ENCODE measurements around the gene DDX49.

The DDX49 gene

GRCh38 chr19:18920400-18920799, 885 bp downstream of the DDX49 start:
- no peak for DNase-seq (ENCODE audit: low spot score)
- 0 out of 2 replicates have a peak overlapping the region, but pooled peaks have one; percentile 14 for H3K27ac ChIP-seq
- CTCF ChIA-PET = interaction anchor here (1.1 to 2.5 kb wide), 2 partner anchors 20 to 67 kb away, joined by 3 to 8 read pairs; no protein-coding TSS in a partner anchor
- POLR2A ChIA-PET (ENCODE audit: low non-redundant PET) = no interaction called here
- TF ChIP-seq, protein P1, sequence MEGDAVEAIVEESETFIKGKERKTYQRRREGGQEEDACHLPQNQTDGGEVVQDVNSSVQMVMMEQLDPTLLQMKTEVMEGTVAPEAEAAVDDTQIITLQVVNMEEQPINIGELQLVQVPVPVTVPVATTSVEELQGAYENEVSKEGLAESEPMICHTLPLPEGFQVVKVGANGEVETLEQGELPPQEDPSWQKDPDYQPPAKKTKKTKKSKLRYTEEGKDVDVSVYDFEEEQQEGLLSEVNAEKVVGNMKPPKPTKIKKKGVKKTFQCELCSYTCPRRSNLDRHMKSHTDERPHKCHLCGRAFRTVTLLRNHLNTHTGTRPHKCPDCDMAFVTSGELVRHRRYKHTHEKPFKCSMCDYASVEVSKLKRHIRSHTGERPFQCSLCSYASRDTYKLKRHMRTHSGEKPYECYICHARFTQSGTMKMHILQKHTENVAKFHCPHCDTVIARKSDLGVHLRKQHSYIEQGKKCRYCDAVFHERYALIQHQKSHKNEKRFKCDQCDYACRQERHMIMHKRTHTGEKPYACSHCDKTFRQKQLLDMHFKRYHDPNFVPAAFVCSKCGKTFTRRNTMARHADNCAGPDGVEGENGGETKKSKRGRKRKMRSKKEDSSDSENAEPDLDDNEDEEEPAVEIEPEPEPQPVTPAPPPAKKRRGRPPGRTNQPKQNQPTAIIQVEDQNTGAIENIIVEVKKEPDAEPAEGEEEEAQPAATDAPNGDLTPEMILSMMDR (conservative IDR thresholded peaks at IDR 0.05; ENCODE audit: low read depth) = no peak

DNA sequence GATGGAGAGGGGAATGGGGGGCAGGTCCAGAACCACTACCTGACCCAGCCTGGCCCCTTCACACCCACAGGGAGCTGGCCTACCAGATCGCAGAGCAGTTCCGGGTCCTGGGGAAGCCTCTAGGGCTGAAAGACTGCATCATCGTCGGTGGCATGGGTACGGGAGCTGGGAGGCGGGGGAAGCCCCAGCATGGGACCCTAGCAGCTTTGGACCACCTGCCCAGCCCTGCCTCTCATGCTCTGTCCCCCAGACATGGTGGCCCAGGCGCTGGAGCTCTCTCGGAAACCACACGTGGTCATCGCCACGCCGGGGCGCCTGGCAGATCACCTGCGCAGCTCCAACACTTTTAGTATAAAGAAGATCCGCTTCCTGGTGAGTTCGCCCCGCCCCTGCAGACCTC, 2.1 kb downstream of the DDX49 start:
- TF ChIP-seq, protein P1 (conservative IDR thresholded peaks at IDR 0.05; ENCODE audit: low read depth) = no peak
- ChIA-PET POLR2A (ENCODE audit: low non-redundant PET) (no interaction called here), CTCF (no interaction called here)
- H3K27ac ChIP-seq = peak overlapping the region; percentile 9; the same call in 1 of the 2 replicates
- no peak for DNase-seq (ENCODE audit: low spot score)

- peak overlapping the region; percentile 27 for H3K27ac ChIP-seq
- TF ChIP-seq, protein P1 (conservative IDR thresholded peaks at IDR 0.05; ENCODE audit: low read depth) = no peak
- CTCF ChIA-PET = no interaction called here
- DNase-seq (ENCODE audit: low spot score) = no peak
- POLR2A ChIA-PET (ENCODE audit: low non-redundant PET) = no interaction called here
These were observed 2.9 kb downstream of the DDX49 start for GRCh38 chr19:18922228-18922985.

- POLR2A ChIA-PET (ENCODE audit: low non-redundant PET) = no interaction called here
- CTCF ChIA-PET = interaction anchor here (0.6 kb wide), 1 partner anchor 33 kb away, joined by 3 read pairs; no protein-coding TSS in a partner anchor
- TF ChIP-seq, protein P1 (conservative IDR thresholded peaks at IDR 0.05; ENCODE audit: low read depth) = no peak
- H3K27ac ChIP-seq = peak overlapping the region; percentile 27; the same call in 1 of the 2 replicates
- DNase-seq (ENCODE audit: low spot score) = no peak
These were observed 5.2 kb downstream of the DDX49 start for GRCh38 chr19:18924684-18925213.

- H3K27ac ChIP-seq = peak overlapping the region; percentile 40
- DNase-seq (ENCODE audit: low spot score) = no peak
- POLR2A ChIA-PET (ENCODE audit: low non-redundant PET) = interaction anchor here (0.7 to 1.5 kb wide), 3 partner anchors 9 to 28 kb away, joined by 3 to 5 read pairs (median 3); partner anchors contain the start of genes COPE and DDX49
- TF ChIP-seq, protein P1 (conservative IDR thresholded peaks at IDR 0.05; ENCODE audit: low read depth) = no peak
- CTCF ChIA-PET = interaction anchor here (0.7 kb wide), 1 partner anchor 127 kb away, joined by 3 read pairs; no protein-coding TSS in a partner anchor
These were observed 8.7 kb downstream of the DDX49 start for GRCh38 chr19:18928018-18928805.

GRCh38 chr19:18929311-18929710, 9.8 kb downstream of the DDX49 start:
- ChIA-PET POLR2A (ENCODE audit: low non-redundant PET) (interaction anchor here (1.5 kb wide), 1 partner anchor 10 kb away, joined by 3 read pairs; the partner anchor contains the start of genes COPE and DDX49), CTCF (no interaction called here)
- DNase-seq (ENCODE audit: low spot score) = no peak
- peak overlapping the region; percentile 40 for H3K27ac ChIP-seq
- TF ChIP-seq, protein P1 (conservative IDR thresholded peaks at IDR 0.05; ENCODE audit: low read depth) = no peak

All from RWPE1 (cell line).